ENCODE measurements around the gene CFAP61.

GRCh38 chr20:20060234-20060998 is 8.1 kb downstream of the CFAP61 start:
- no peak for TF ChIP-seq GATA2 (IDR thresholded peaks at IDR 0.05; ENCODE audit: low read depth, low read length)
- no peak for TF ChIP-seq GATA3 (IDR thresholded peaks at IDR 0.05; ENCODE audit: low read depth, low read length)

All from SH-SY5Y (cell line).